Measurements from ENCODE around the gene PLCL1.
A peak's percentile ranks its signal among the peaks of the same experiment; 100 is the strongest.

GRCh38 chr2:197919487-197919886 lies 115.1 kb downstream of the PLCL1 start:
- TF ChIP-seq CTCF (IDR thresholded peaks at IDR 0.05): no peak
- TF ChIP-seq EZH2phosphoT487 (IDR thresholded peaks at IDR 0.05; ENCODE audit: borderline replicate concordance, low read depth): no peak
- no peak for TF ChIP-seq POLR2AphosphoS5 (IDR thresholded peaks at IDR 0.05; ENCODE audit: low read depth, low read length)
- no peak for TF ChIP-seq RFX5 (IDR thresholded peaks at IDR 0.05; ENCODE audit: low read length)
- no peak for TF ChIP-seq REST (IDR thresholded peaks at IDR 0.05; ENCODE audit: low read depth, low read length)
- TF ChIP-seq USF1 (IDR thresholded peaks at IDR 0.05; ENCODE audit: borderline replicate concordance, low read depth): peak; percentile 32; the same call in 1 of the 2 replicates
- TF ChIP-seq YY1 (IDR thresholded peaks at IDR 0.05; ENCODE audit: low read depth): no peak
- no peak for TF ChIP-seq ZBTB33 (IDR thresholded peaks at IDR 0.05; ENCODE audit: borderline replicate concordance, low read depth)
- no peak for TF ChIP-seq FOSL2 (IDR thresholded peaks at IDR 0.05; ENCODE audit: borderline replicate concordance, low read depth)
- no peak for TF ChIP-seq RCOR1 (IDR thresholded peaks at IDR 0.05; ENCODE audit: low read length)

Data from SK-N-SH (cell line).